ENCODE data around the gene OR2W1.
A peak's percentile ranks its signal among the peaks of the same experiment; 100 is the strongest.

The OR2W1 gene, protein sequence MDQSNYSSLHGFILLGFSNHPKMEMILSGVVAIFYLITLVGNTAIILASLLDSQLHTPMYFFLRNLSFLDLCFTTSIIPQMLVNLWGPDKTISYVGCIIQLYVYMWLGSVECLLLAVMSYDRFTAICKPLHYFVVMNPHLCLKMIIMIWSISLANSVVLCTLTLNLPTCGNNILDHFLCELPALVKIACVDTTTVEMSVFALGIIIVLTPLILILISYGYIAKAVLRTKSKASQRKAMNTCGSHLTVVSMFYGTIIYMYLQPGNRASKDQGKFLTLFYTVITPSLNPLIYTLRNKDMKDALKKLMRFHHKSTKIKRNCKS

GRCh38 chr6:29045075-29045474 lies at the start of gene OR2W1:
Gene OR2W1 (minus strand): TSS chr6:29045175. CDS start chr6:29045175, 0 bp downstream.
- no peak for DNase-seq

GRCh38 chr6:29092957-29093356 lies 48.0 kb upstream of the OR2W1 start:
- no peak for DNase-seq

GRCh38 chr6:29087213-29087612 lies 42.2 kb upstream of the OR2W1 start, which contains the start of gene OR2B3:
Gene OR2B3 (minus strand): TSS chr6:29087313. CDS start chr6:29087248, 65 bp downstream.
- no peak for DNase-seq

DNA sequence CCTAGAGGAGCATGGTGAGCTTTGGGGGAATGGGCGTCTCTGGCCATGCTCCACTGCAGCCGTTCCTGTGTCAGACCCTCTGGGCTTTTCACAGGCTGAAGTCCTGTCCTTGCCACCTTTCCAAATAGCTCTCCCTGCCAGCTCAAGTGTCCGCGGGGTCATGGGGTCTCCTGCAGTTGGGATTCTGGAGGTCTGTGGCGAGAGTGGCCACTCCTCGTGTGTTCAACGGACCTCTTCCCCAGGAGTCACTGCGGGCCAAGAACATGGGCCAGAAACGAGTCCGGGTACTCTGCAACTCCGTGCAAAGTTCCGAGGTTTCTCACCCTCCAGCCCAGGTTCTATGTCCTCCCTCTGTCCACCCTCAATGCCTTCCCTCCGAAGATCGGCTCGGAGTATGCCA lies 37.5 kb upstream of the OR2W1 start:
- DNase-seq: no peak

DNA sequence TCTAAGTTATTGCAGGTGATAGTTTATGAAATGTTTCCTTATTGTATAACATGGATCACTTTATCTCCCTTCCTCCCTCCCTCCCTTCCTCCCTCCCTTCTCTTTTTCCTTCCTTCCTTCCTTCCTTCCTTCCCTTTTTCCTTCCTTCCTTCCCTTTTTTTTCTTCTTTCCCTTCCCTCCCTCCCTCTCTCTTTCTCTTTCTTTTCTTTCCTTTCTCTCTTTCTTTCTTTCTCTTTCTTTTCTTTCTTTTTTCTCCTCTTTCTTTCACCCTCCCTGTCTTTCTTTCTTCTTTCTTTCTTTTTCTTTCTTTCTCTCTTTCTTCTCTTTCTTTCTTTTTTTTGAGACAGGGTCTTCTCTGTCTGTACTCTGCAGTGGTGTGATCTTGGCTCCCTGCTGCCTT lies 36.3 kb upstream of the OR2W1 start:
- no peak for DNase-seq

- DNase-seq: no peak
Observed at GRCh38 chr6:29079203-29079602, 34.2 kb upstream of the OR2W1 start.

GRCh38 chr6:29071831-29072723 lies 27.1 kb upstream of the OR2W1 start:
- DNase-seq: peak; percentile 22

DNA sequence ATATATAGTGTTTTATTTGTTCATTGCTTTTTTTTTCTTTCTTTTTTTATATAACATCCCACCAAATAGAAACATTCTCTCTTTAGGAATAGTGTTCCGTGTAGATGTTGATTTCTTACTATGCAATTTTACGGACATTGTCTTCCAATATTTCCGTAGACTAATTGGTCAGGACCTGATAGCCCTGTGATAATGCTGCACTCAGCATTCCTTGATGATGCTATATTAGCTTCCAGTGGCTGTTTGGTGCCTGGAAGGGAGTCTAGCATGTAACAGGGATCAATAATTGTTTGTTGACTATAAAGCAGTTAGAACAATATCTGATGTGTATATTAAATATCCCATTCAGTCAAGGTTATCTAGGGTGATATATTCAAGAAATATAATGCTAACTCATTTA lies 6.7 kb upstream of the OR2W1 start:
- DNase-seq: no peak

DNA sequence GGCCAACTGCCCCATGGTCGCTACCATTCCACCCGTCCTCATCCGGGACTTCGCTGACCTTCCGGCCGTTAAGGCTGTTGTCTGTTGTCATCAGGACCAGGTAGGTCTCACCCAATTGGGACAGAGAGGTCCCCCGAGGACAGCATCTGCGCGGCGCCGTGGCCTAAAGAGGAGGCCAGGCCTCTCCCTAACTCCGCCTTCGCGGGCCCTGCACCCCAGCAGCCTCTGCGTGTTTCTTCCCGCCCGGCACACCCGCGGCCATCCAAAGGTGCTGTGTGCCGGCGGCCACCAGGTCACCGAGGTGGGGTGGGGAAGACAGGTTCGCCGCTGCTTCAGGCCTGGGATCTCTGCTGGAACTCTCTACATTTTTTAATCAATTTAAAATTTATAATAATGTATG lies 9.0 kb downstream of the OR2W1 start:
- no peak for DNase-seq

DNA sequence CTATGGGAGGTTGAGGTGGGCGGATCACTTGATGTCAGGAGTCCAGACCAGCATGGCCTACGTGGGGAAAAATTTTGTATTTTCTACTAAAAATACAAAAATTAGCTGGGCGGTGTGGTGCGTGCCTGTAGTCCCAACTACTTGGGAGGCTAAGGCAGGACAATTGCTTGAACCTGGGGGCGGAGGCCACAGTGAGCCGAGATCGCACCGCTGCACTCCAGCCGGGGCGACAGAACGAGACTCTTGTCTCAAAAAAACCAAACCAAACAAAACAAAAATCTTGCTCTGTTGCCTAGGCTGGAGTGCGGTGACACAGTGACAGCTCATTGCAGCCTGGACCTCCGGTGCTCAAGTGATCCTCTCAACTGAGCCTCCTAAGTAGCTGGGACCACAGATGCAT lies 16.2 kb downstream of the OR2W1 start:
- no peak for DNase-seq

DNA sequence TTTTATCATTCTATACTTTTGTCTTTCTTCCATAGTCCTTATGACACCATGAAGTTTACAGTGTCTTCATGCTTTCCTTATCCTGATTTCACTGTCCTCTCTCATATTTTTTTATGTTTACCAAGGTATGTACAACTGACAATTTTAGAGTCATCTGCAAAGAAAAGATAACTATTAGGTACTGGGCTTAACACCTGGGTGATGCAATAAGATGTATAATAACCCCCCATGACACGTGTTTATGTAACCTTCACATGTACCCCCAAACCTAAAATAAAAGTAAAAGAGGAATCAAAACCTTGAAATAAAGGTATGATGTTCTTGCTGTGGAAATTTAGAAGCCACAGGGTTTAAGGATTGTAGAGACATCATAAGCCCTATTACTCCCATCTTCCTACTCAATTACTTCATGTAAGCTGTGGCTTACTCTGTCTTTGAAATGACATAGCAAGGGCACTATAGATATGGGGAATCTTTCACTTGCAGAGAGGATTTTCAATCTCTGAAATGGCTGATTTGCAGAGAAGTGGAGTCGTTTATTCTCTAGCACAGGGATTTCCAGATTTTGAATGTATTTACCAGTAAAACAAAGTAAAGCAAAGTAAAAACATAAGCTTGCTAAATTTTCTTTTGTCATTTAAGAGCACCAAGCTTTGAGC lies 18.9 kb downstream of the OR2W1 start:
- DNase-seq: no peak

GRCh38 chr6:29021434-29021833 lies 23.5 kb downstream of the OR2W1 start:
- no peak for DNase-seq

- DNase-seq: no peak
Observed at GRCh38 chr6:29019629-29020028, 25.3 kb downstream of the OR2W1 start.

- no peak for DNase-seq
Observed at GRCh38 chr6:29017428-29017802, 27.6 kb downstream of the OR2W1 start.

- DNase-seq: peak; percentile 89
Observed at GRCh38 chr6:29016559-29017427, 28.2 kb downstream of the OR2W1 start.

GRCh38 chr6:29014729-29015608 lies 30.0 kb downstream of the OR2W1 start:
- DNase-seq: no peak

DNA sequence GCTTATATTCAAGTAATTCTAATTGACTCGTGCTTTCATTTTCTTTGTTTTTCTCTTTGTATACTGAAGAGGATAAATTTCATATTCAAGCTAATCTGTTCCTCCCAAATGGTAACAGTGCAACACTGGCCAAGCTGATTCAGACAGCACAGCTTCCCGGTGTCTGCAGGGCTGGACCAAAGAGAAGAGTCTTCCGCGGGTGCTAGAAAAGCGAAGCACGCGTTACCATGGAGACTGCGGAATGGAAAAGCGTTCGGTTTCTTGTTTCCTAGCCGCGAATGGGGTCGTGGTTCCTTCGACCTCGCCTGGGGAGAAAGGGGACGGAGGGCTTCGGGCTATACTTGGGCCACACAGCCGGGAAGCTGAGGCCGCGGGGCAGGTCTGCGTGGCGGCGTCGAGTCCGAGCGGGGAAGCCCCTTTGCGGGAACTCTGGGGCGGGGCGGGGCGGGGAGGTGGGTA lies 33.7 kb downstream of the OR2W1 start:
- peak; percentile 56 for DNase-seq

DNA sequence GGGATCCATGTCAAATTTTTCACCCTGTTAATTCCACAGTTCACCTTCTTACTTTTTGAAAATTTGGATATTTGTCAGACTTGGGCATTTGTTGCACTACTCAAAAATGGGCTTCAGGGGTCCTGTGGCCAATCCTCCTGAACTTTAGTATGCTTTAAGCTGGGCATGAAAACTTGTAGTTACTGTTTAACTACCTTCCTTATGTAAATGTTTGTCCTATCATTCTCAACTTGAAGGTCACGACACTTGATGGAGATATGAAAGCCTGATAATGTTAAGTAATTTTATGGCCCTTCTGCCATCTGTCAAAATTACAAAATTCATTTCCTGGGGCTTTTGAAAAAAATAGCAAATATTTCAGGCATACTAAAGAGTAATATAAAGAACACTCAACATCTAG lies 35.6 kb downstream of the OR2W1 start:
- no peak for DNase-seq

- DNase-seq: no peak
Observed at GRCh38 chr6:29008089-29008488, 36.9 kb downstream of the OR2W1 start.

- peak; percentile 58 for DNase-seq
Observed at GRCh38 chr6:29005183-29005885, 39.6 kb downstream of the OR2W1 start, which contains the start of gene ZNF311. Gene ZNF311 (minus strand): TSS chr6:29005315. CDS start chr6:29003954, 1,361 bp downstream.
